GM13977 (cell line): Measurements from ENCODE around the gene SLC43A2.

Source experiments
- DNase-seq: peaks from one replicate; pipeline ENCODE4 v3.0.0; 2012; ENCODE audit warnings: low spot score
- in situ Hi-C: fragments of 300-500 bp; cut with MboI; formaldehyde crosslinking; loops from one replicate; pipeline ENCODE4 v1.12.0; 2022; ENCODE audit warnings: low sequenced_read_pairs, low pct_unique_long_range_greater_than_20kb, mixed read lengths, inconsistent platforms; ENCODE audit not compliant: unreplicated experiment
- TF ChIP-seq, protein P1 (sequence below): IDR thresholded peaks from 2 replicates; pipeline ENCODE4 v1.5.1; 2012; ENCODE audit warnings: mild to moderate bottlenecking, control low read depth; ENCODE audit not compliant: insufficient read depth; ENCODE audit errors: extremely low read depth, missing control alignments

The SLC43A2 gene

DNA sequence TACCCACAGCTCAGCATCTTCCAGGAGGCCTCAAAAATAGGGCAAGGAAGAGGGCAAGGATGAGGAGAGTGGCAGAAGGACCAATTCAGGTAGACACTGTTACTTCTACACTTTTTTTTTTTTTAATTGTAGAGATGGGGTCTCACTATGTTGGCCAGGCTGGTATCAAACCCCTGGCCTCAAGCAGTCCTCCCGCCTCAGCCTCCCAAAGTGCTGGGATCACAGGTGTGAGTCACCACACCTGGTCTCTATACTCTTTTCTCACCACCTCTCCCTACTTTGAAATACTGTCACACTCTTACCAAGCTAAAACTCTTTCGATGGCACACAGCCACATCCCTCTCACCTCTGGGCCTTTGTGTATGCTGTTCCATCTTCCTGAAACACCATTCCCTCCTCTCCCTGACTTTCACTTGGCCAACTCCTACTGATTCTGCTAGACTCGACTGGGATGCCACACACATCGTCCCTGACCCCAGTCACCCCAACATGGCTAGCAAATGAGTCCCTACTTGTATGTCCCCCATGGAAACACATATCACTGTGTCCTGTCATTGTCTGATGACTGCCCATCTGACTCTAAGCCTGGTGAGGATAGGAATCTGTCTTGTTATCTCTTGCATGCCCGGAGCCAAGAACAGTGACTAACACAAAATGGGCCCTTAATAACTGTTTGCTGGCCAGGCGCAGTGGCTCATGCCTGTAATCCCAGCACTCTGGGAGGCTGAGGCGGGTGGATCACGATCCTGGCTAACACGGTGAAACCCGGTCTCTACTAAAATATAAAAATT is 7.2 kb upstream of the SLC43A2 start:
- TF ChIP-seq, protein P1, sequence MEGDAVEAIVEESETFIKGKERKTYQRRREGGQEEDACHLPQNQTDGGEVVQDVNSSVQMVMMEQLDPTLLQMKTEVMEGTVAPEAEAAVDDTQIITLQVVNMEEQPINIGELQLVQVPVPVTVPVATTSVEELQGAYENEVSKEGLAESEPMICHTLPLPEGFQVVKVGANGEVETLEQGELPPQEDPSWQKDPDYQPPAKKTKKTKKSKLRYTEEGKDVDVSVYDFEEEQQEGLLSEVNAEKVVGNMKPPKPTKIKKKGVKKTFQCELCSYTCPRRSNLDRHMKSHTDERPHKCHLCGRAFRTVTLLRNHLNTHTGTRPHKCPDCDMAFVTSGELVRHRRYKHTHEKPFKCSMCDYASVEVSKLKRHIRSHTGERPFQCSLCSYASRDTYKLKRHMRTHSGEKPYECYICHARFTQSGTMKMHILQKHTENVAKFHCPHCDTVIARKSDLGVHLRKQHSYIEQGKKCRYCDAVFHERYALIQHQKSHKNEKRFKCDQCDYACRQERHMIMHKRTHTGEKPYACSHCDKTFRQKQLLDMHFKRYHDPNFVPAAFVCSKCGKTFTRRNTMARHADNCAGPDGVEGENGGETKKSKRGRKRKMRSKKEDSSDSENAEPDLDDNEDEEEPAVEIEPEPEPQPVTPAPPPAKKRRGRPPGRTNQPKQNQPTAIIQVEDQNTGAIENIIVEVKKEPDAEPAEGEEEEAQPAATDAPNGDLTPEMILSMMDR, result no peak
- DNase-seq, result no peak
- in situ Hi-C loops, result loop anchor here (10.0 kb wide), 1 partner anchor 61 kb away; no protein-coding TSS in a partner anchor

DNA sequence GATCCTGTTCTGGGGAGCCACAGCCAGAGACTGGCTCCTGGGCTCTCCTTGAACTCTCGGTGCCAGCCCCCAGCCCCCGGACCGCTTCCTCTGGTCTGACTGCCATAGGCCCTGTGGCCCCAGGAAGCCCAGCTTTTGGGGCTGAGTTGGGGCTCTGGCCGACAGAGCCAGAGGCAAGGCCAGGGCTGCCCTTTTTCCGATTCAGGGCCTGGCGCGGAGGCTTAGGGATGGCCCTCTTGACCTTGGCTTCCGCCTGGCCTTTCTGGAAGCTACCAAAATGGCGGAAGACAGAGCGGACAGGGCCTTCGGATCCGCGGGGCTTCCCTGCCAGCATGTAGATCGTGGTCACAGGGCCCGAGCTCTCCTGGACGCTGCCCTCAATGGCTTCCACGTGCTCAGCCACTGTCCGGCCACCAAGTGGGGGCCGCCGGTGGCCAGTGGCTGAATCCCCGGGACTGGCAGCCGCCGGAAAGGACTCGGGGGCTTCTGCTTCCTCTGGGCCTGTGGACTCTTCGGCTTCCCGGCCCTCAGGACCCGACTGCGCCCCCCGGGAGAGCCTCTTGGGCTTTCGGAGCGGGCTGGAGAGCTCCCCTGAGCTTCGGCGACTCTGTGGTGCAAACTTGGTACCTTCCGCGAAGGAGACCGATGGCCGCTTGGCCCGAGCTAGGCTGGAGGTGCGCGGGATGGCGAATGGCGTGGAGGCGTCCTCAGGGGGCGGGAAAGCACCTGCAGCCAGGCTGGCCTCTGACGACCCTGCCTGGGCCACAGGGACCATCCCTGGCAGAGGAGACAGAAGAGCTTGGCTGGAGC is 6.4 kb upstream of the SLC43A2 start:
- TF ChIP-seq, protein P1, result no peak
- in situ Hi-C loops, result loop anchor here (10.0 kb wide), 1 partner anchor 60 kb away; no protein-coding TSS in a partner anchor

DNA sequence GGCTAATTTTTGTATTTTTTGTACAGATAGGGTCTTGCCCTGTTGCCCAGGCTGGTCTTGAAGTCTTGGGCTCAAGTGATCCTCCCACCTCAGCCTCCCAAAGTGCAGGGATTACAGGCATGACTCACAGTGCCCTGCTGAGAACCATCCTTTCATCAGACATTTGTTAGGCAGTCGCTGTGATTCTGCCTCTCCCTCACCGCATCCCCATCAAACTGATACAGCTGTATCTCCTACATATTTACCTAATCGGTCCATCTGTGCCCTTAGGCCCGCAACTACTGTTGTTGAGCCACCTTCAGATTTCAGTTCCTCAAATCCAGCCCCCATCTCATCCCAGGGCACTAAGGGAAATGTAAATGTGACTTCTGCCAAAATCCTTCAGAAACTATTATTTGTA is 2.0 kb upstream of the SLC43A2 start:
- DNase-seq, result no peak
- in situ Hi-C loops, result loop anchor here (10.0 kb wide), 1 partner anchor 56 kb away; no protein-coding TSS in a partner anchor
- TF ChIP-seq, protein P1, result no peak

More for the DNA sequence above, 6.4 kb upstream of the SLC43A2 start:
- no peak for DNase-seq

- peak; percentile 83 for DNase-seq
- TF ChIP-seq, protein P1, result peak; percentile 88
- in situ Hi-C loops, result loop anchor here (10.0 kb wide), 1 partner anchor 55 kb away; no protein-coding TSS in a partner anchor
Observed at GRCh38 chr17:1629504-1630310, 1.1 kb upstream of the SLC43A2 start.

DNA sequence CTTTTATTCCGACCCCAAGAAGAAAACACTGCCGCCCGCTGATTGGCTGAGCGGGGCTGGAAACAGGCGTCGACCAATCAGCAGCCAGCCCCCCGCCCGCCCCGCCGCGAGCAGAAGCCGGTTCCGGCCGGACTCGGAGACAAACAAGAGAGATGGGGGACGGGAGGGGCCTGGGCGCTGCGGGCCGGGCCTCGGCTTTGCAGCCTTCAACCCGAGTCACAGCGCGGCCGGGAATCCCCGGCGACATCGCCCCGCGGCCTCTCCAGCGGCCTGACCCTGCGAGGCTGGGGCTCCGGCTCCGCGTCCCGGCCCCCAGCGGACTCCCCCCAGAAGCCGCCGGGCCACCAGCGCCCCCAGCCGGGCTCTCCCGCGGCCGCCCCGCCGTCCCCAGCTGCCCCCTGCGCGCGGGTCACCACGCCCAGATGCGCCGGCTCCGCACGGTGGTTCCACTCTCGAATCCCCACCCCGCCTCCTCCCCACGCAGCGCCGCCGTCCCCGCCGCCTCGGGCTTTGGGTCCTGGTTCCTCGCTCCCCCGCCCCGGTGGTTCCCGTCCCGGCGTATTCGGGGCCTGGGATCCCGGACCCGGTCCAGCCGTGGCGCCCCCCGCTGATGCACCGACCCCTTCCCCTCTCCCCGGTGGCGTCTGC is 346 bp upstream of the SLC43A2 start:
- in situ Hi-C loops, result no loop called here
- peak; percentile 99 for DNase-seq
- TF ChIP-seq, protein P1, result peak; percentile 49
